ENCODE data around the gene NADK2. TPM values are rescaled to one million over a fixed set of nuclear protein-coding genes. Genes with fewer than 3 reads are reported as not detected.

NADK2 gene
- total and polyA plus RNA-seq, 12 donors, result 13.5 to 68.3 (median 46.6) TPM

DNA sequence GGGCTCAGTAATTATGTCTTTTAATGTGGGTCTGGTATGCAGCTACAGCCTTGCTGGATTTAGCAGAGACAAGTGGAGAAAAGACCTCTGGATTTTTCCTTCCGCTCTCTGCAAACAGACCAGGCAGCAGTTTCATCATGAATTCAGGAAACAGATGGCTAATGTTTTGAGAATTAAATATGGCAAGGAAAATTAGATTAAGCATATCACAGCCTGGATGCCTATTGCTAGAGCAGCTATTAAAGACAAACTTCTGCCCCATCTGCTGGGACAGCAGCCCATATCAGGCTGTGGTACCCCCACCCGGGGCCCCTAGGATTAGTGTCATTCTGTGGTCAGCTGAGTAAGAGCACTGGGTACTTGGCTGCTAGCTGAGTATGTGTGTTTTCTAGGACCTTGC, 83.6 kb downstream of the NADK2 start:
- Histone ChIP-seq H3K27me3 (no peaks in the 10 kb centered on the region), H3K4me3 (no peak overlapping the region), H3K36me3 (replicated peaks in 1 of 2) (peaks cover 0 to 26% of the 10 kb centered on the region in 2 donors), H3K9me3 (replicated peaks in 1 of 3) (no peaks in the 10 kb centered on the region), H3K4me1 (replicated peaks in 1 of 2) (peaks cover 16 to 31% of the 10 kb centered on the region in 2 donors), H3K27ac (peak overlapping the region in 1 of 5 donors; percentile 41)
- intact Hi-C loops (cut with DNase I), result no loop called here
- WGBS, 4 donors, result 33 to 52% (median 49%) methylated on average over 2 of the region's 2 CpGs
- TF ChIP-seq POLR2A (IDR thresholded peaks at IDR 0.05), result no peak
- TF ChIP-seq, protein P1, sequence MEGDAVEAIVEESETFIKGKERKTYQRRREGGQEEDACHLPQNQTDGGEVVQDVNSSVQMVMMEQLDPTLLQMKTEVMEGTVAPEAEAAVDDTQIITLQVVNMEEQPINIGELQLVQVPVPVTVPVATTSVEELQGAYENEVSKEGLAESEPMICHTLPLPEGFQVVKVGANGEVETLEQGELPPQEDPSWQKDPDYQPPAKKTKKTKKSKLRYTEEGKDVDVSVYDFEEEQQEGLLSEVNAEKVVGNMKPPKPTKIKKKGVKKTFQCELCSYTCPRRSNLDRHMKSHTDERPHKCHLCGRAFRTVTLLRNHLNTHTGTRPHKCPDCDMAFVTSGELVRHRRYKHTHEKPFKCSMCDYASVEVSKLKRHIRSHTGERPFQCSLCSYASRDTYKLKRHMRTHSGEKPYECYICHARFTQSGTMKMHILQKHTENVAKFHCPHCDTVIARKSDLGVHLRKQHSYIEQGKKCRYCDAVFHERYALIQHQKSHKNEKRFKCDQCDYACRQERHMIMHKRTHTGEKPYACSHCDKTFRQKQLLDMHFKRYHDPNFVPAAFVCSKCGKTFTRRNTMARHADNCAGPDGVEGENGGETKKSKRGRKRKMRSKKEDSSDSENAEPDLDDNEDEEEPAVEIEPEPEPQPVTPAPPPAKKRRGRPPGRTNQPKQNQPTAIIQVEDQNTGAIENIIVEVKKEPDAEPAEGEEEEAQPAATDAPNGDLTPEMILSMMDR (IDR thresholded peaks at IDR 0.05), result no peak
- DNase-seq, result peak in 2 of 7 donors; percentile 24 to 83

DNA sequence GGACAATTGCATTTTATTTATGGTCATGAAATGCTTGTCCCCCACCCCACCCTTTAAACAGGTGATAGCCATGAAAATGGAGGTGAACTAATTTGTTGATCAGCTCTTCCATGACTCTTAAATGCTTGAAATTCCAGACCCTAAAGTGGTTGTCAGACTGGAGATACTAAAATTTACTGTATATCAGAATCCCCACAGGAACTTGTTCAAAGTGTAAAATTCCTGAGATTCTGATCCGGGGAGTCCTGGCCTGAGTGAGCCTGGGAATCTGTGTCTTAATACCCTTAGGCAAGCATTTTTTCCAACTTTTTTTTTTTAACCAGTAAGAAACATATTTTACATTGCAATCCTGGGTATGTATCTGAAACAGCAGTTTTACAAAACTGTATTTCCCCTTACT, 85.1 kb downstream of the NADK2 start:
- Histone ChIP-seq H3K27ac (peak overlapping the region in 1 of 5 donors; percentile 22), H3K4me1 (replicated peaks in 1 of 2) (peaks cover 17 to 38% of the 10 kb centered on the region in 2 donors), H3K27me3 (no peaks in the 10 kb centered on the region), H3K9me3 (replicated peaks in 1 of 3) (no peaks in the 10 kb centered on the region), H3K36me3 (replicated peaks in 1 of 2) (peaks cover 0 to 11% of the 10 kb centered on the region in 2 donors), H3K4me3 (no peak overlapping the region)
- no peak for DNase-seq
- TF ChIP-seq, protein P1 (IDR thresholded peaks at IDR 0.05), result no peak
- TF ChIP-seq POLR2A (IDR thresholded peaks at IDR 0.05), result no peak
- intact Hi-C loops (cut with DNase I), result no loop called here
- 59 to 78% (median 66%) methylated on average over 1 of the region's 1 CpG for WGBS, 4 donors

DNA sequence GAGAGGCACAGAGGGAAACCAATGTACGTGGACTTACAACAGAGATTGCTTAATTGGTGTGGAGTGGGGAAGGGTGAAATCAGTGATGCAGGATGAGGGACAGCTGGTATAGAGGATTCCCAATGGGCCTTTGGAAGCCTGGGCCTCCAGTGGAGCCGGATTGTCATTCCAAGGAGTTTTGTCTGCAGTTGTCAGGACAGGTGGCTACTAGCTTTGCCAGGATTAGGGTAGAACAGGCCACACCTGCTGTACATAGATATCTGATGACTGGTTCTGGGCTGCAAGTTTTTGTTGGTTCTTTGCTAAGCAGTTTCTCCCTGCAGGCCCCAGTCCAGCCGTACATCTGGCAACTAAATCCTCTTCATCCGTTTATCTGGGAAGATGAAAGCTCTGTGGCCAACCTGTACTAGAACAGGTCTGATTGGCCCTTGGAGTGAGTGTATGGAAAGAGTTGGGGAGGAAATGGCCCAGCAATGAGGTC, 85.6 kb downstream of the NADK2 start:
- TF ChIP-seq POLR2A (IDR thresholded peaks at IDR 0.05), result no peak
- TF ChIP-seq, protein P1 (IDR thresholded peaks at IDR 0.05), result no peak
- Histone ChIP-seq H3K4me3 (no peak overlapping the region), H3K9me3 (replicated peaks in 1 of 3) (no peaks in the 10 kb centered on the region), H3K4me1 (replicated peaks in 1 of 2) (peaks cover 17 to 38% of the 10 kb centered on the region in 2 donors), H3K27ac (peak overlapping the region in 1 of 5 donors; percentile 22), H3K27me3 (no peaks in the 10 kb centered on the region), H3K36me3 (replicated peaks in 1 of 2) (peaks cover 0 to 11% of the 10 kb centered on the region in 2 donors)
- no peak for DNase-seq
- intact Hi-C loops (cut with DNase I), result no loop called here
- 73 to 83% (median 77%) methylated on average over 4 of the region's 4 CpGs for WGBS, 4 donors

DNA sequence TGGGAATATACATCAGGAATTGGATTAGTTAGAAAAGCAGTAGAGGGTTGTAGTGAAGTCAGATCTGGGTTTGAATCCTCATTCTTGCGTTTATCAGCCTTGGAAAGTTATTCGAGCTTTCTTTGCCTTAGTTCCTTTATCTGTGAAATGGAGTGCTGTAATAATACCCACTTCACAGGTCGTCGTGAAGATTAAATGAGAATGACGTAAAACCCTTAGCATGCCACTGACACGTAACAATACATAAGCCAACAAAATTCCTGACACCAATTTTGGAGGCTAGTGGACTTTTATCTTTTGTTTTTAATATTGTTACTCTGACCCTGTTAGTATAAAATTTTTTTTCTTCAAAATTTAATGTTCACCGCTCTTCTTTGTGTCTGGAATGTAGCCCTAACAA, 86.4 kb downstream of the NADK2 start:
- intact Hi-C loops (cut with DNase I), result no loop called here
- TF ChIP-seq POLR2A (IDR thresholded peaks at IDR 0.05), result no peak
- TF ChIP-seq, protein P1 (IDR thresholded peaks at IDR 0.05), result no peak
- no peak for DNase-seq
- H3K36me3 ChIP-seq (replicated peaks in 1 of 2), result peaks cover 0 to 10% of the 10 kb centered on the region in 2 donors
- H3K4me3 ChIP-seq, result no peak overlapping the region
- H3K27ac ChIP-seq, result no peak overlapping the region
- no peaks in the 10 kb centered on the region for H3K27me3 ChIP-seq
- H3K9me3 ChIP-seq (replicated peaks in 1 of 3), result no peaks in the 10 kb centered on the region
- WGBS, 4 donors, result 92 to 93% (median 93%) methylated on average over 7 of the region's 7 CpGs
- peaks cover 22 to 43% of the 10 kb centered on the region in 2 donors for H3K4me1 ChIP-seq (replicated peaks in 1 of 2)
